ENCODE data around the gene RASAL2.

GRCh38 chr1:178353524-178353923 is 259.6 kb downstream of the RASAL2 start:
- TF ChIP-seq TAF1 (IDR thresholded peaks at IDR 0.05; ENCODE audit: borderline replicate concordance, low read depth, low read length), result no peak
- TF ChIP-seq POLR2AphosphoS5 (IDR thresholded peaks at IDR 0.05; ENCODE audit: low read depth, low read length), result no peak
- no peak for TF ChIP-seq POLR2A (IDR thresholded peaks at IDR 0.05; ENCODE audit: low read depth, low read length)

All from GM12892 (cell line).